SH-SY5Y (cell line): Measurements from ENCODE around the gene SLC28A1.

ENCODE experiments used
- GATA2 ChIP-seq: IDR thresholded peaks from 2 replicates; pipeline ENCODE4 v1.6.1; 2011; ENCODE audit warnings: mild to moderate bottlenecking, low read depth, low read length
- GATA3 ChIP-seq: IDR thresholded peaks from 2 replicates; pipeline ENCODE4 v1.6.1; 2011; ENCODE audit warnings: low read depth, mild to moderate bottlenecking, low read length, moderate library complexity

DNA sequence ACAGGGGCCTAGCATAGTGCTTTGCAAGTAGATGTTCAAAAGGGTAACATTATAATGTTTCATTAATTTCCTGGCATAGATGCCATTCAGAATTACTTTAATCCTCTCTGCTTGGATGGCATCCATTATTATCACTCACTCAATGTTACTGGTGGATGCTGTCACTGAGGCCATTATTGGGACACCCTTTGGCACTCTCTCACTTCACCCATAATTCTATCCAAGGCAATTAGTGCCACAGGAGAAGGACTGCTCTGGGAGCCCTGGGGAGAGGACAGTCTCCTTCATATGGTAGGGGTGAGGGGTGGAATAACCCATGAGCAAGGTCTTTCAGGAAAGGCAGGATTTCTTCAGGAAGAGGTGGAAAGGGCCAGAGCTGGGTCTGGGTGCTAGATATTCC lies 28.7 kb upstream of the SLC28A1 start:
- TF ChIP-seq GATA2 (no peak), GATA3 (no peak)
